Esophagus muscularis mucosa (tissue), 4 donors: Measurements from ENCODE around the gene KLHL1. TPM values are rescaled to one million over a fixed set of nuclear protein-coding genes. Genes with fewer than 3 reads are reported as not detected.

Experiments
- DNase-seq: peaks from one replicate; pipeline ENCODE4 v3.0.0-alpha.2; 2017; ENCODE audit errors: extremely low spot score
- H3K27ac ChIP-seq, 4 donors: fragments of 200-600 bp; sonication (generic); replicated peaks in 1 of 4; 1 replicate in 3 of 4; 2 replicates in 1 of 4; pipeline ENCODE4 v1.5.1; 2016 to 2019; ENCODE audit warnings: mild to moderate bottlenecking in 1 of 4
- H3K27me3 ChIP-seq, 4 donors: fragments of 200-600 bp; sonication (generic); one replicate each; pipeline versions ENCODE4 v1.5.1 to v1.6.0; 2016 to 2019
- H3K36me3 ChIP-seq, 4 donors: fragments of 200-600 bp; sonication (generic); one replicate each; pipeline ENCODE4 v1.5.1; 2016 to 2019
- H3K4me1 ChIP-seq, 4 donors: fragments of 200-600 bp; sonication (generic); one replicate each; pipeline ENCODE4 v1.5.1; 2016 to 2019
- H3K4me3 ChIP-seq, 4 donors: fragments of 200-600 bp; sonication (generic); 1 replicate in 2 of 4; 2 replicates in 2 of 4; pipeline ENCODE4 v1.5.1; 2016 to 2019; ENCODE audit warnings: mild to moderate bottlenecking in 4 of 4, moderate library complexity in 1 of 4
- H3K9me3 ChIP-seq, 4 donors: fragments of 200-600 bp; sonication (generic); 1 replicate in 3 of 4; 2 replicates in 1 of 4; pipeline ENCODE4 v1.5.1; 2016 to 2019
- EP300 ChIP-seq: sonication (generic); formaldehyde crosslinking; IDR thresholded peaks from one replicate; pipeline ENCODE4 v1.6.1; 2017; ENCODE audit warnings: antibody characterized with exemption
- POLR2A ChIP-seq: fragments of 450-650 bp; IDR thresholded peaks from one replicate; pipeline ENCODE4 v1.6.1; 2017; ENCODE audit warnings: antibody characterized with exemption, moderate library complexity, mild to moderate bottlenecking, low read depth
- POLR2AphosphoS5 ChIP-seq, 2 donors: sonication (generic); formaldehyde crosslinking; IDR thresholded peaks; one replicate each; pipeline ENCODE4 v1.6.1; 2017; ENCODE audit warnings: antibody characterized with exemption in 2 of 2
- WGBS: methylation state at CpG from one replicate; pipeline ENCODE4 v1.1.5; 2018; 5-methylcytosine and 5-hydroxymethylcytosine counted together
- intact Hi-C: fragments of 100-400 bp; cut with DNase I; formaldehyde crosslinking; loops from one replicate; pipeline ENCODE4 v1.15.1; 2023
- small RNA-seq, 3 donors: library from RNA; depleted of rRNA; stranded (forward); fragments of <200 nt; gene quantifications; one replicate each; pipeline ENCODE3, GENCODE V24; 2016
- total RNA-seq, 4 donors: library from RNA; depleted of rRNA; stranded (reverse); fragments of >200 nt; gene quantifications; one replicate each; pipeline versions ENCODE4 v1.1.0 to v1.2.1, GENCODE V29; 2016
- TF ChIP-seq, protein P1 (sequence below), 3 experiments: fragments of 200-600 bp in 2 of 3; fragments of 450-650 bp in 1 of 3; sonication (generic) in 2 of 3; IDR thresholded peaks; one replicate each; pipeline ENCODE4 v1.5.1; 2017 to 2019; ENCODE audit warnings: antibody characterized with exemption in 3 of 3, mild to moderate bottlenecking in 2 of 3, moderate library complexity in 1 of 3

The KLHL1 gene
- total RNA-seq, 4 donors from 2014 or later: under 0.01 to 0.13 TPM; not detected in 2

- WGBS: 80% methylated on average over 2 of the region's 2 CpGs
- intact Hi-C loops: no loop called here
Observed at GRCh38 chr13:69657676-69658075, 450.6 kb downstream of the KLHL1 start.

GRCh38 chr13:69654392-69654791 lies 453.9 kb downstream of the KLHL1 start:
- H3K4me3 ChIP-seq: no peak overlapping the region
- DNase-seq: no peak
- no peaks in the 10 kb centered on the region for H3K36me3 ChIP-seq
- H3K27ac ChIP-seq: no peak overlapping the region
- H3K4me1 ChIP-seq: no peaks in the 10 kb centered on the region
- H3K9me3 ChIP-seq: peaks cover 0 to 15% (median 9%) of the 10 kb centered on the region in 4 donors
- intact Hi-C loops: no loop called here
- H3K27me3 ChIP-seq: no peaks in the 10 kb centered on the region
- WGBS: 93% methylated on average over 5 of the region's 5 CpGs
- TF ChIP-seq, protein P1, sequence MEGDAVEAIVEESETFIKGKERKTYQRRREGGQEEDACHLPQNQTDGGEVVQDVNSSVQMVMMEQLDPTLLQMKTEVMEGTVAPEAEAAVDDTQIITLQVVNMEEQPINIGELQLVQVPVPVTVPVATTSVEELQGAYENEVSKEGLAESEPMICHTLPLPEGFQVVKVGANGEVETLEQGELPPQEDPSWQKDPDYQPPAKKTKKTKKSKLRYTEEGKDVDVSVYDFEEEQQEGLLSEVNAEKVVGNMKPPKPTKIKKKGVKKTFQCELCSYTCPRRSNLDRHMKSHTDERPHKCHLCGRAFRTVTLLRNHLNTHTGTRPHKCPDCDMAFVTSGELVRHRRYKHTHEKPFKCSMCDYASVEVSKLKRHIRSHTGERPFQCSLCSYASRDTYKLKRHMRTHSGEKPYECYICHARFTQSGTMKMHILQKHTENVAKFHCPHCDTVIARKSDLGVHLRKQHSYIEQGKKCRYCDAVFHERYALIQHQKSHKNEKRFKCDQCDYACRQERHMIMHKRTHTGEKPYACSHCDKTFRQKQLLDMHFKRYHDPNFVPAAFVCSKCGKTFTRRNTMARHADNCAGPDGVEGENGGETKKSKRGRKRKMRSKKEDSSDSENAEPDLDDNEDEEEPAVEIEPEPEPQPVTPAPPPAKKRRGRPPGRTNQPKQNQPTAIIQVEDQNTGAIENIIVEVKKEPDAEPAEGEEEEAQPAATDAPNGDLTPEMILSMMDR (IDR thresholded peaks at IDR 0.05): no peak
- TF ChIP-seq POLR2AphosphoS5 (IDR thresholded peaks at IDR 0.05) (no peak), EP300 (no peak), POLR2A (no peak)

More at GRCh38 chr13:69657676-69658075, 450.6 kb downstream of the KLHL1 start:
- Histone ChIP-seq H3K36me3 (no peaks in the 10 kb centered on the region), H3K27ac (no peak overlapping the region), H3K9me3 (peaks cover 0 to 23% (median 14%) of the 10 kb centered on the region in 4 donors), H3K4me1 (no peaks in the 10 kb centered on the region), H3K4me3 (no peak overlapping the region), H3K27me3 (no peaks in the 10 kb centered on the region)
- DNase-seq: no peak
- TF ChIP-seq, protein P1 (IDR thresholded peaks at IDR 0.05): no peak
- TF ChIP-seq POLR2A: no peak
- no peak for TF ChIP-seq POLR2AphosphoS5 (IDR thresholded peaks at IDR 0.05)

Small RNA genes lying within 50 kb of the gene (small RNA-seq; reads per million reads assigned to genes)
- 0 reads per million in 3 donors for gene RNY3P10

Other genes with a start within 250 kb of the KLHL1 start
- under 1 TPM in 1 of 4 donors, not detected in 3; 0.83 TPM for gene ATXN8OS, start 626 bp downstream of the KLHL1 start, total RNA-seq